PC-9 (cell line): ENCODE measurements around the gene TBX15.

Source experiments
- EZH2 ChIP-seq: fragments of 200-600 bp; sonication (generic); IDR thresholded peaks from 2 replicates; pipeline ENCODE4 v1.8.0; 2017; ENCODE audit warnings: antibody characterized with exemption, low read depth
- TF ChIP-seq, protein P1 (sequence below): fragments of 200-600 bp; sonication (generic); conservative IDR thresholded peaks from 2 replicates; pipeline ENCODE4 v1.6.1; 2017; ENCODE audit warnings: mixed run types, antibody characterized with exemption, mild to moderate bottlenecking, moderate library complexity

DNA sequence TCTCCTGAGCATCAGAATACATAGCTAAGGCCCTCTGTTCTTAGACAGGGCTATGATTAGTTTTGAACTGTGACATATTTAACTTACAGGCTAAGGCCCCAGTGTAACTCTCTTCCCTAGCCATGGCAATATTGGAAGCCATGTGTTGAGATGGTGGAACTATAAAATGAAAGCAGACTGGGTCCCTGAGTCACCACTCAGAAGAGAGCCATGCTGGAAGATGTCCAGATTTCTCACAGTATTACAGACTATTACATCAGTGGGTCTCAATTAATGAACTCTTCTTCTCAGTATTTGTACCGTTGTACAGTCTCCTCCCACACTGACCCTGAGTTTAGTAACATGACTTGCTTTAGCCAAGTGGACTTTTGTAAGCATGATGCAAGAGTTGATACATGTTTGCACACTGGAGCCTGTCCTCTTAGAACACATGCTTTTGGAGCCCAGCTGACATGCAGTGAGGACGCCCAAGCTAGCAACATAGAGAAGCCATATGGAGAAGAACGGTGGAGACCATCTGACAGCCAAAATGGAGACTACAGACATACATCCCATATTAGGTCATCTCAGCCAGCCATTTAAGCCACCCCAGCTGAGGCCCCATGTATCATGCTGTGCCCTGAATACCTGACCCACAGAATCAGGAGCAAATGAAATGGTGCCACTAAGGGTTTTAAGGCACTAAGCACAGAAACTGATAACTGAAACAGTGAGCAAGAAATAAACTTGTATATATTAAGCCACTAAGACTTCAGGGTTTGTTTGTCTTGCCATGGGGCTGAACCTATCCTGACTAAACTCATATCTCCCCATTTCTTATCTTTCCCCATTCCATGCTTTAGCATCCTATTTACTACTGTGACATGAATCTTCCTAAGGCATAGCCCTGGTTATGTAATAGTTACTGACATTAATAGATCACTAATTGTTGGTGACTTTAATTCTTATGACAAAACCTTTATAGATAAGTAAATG is 24.4 kb downstream of the TBX15 start:
- TF ChIP-seq, protein P1, sequence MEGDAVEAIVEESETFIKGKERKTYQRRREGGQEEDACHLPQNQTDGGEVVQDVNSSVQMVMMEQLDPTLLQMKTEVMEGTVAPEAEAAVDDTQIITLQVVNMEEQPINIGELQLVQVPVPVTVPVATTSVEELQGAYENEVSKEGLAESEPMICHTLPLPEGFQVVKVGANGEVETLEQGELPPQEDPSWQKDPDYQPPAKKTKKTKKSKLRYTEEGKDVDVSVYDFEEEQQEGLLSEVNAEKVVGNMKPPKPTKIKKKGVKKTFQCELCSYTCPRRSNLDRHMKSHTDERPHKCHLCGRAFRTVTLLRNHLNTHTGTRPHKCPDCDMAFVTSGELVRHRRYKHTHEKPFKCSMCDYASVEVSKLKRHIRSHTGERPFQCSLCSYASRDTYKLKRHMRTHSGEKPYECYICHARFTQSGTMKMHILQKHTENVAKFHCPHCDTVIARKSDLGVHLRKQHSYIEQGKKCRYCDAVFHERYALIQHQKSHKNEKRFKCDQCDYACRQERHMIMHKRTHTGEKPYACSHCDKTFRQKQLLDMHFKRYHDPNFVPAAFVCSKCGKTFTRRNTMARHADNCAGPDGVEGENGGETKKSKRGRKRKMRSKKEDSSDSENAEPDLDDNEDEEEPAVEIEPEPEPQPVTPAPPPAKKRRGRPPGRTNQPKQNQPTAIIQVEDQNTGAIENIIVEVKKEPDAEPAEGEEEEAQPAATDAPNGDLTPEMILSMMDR: no peak
- TF ChIP-seq EZH2: no peak
